TTC549 (cell line): ENCODE data around the gene KCNS1.
A peak's percentile ranks its signal among the peaks of the same experiment; 100 is the strongest.

Experiments
- FAIRE-seq: peaks from 2 replicates; lab custom pipeline; 2012; peaks lifted over from hg19 to GRCh38; lab: Jason Lieb, UNC

The KCNS1 gene

GRCh38 chr20:45047581-45048119 lies 53.3 kb downstream of the KCNS1 start:
- FAIRE-seq = no peak

- no peak for FAIRE-seq
Observed at GRCh38 chr20:45044601-45045000, 56.3 kb downstream of the KCNS1 start.

- FAIRE-seq = peak; percentile 85
Observed at GRCh38 chr20:45044084-45044573, 56.8 kb downstream of the KCNS1 start.

- no peak for FAIRE-seq
Observed at GRCh38 chr20:45042978-45043377, 57.9 kb downstream of the KCNS1 start.
